HCT116 (cell line): ENCODE measurements around the gene CFAP53. TPM values are rescaled to one million over a fixed set of nuclear protein-coding genes. Genes with fewer than 3 reads are reported as not detected.

Source experiments
- ATAC-seq: fragments of 200-7000 bp; cut with Tn5 transposase; 2 replicates; pipeline ENCODE4 v1.9.1; 2020; ENCODE audit warnings: mild to moderate bottlenecking, moderate library complexity
- Bru-seq: library from RNA; stranded (reverse); fragments of 400-500 nt; gene quantifications from one replicate; lab custom pipeline; 2021; lab: Mats Ljungman, UMichigan
- BruChase-seq, 2 experiments: library from RNA; stranded (reverse); fragments of 400-500 nt; gene quantifications; one replicate each; lab custom pipeline; 2021; lab: Mats Ljungman, UMichigan
- BruUV-seq: library from RNA; stranded (reverse); fragments of 400-500 nt; replicated peaks from 2 replicates; lab custom pipeline; 2021; lab: Mats Ljungman, UMichigan
- CTCF ChIA-PET: fragments of 300-600 bp; sonication (Branson Sonifier 250); formaldehyde crosslinking; loops from one replicate; lab custom pipeline; 2021; ENCODE audit warnings: antibody characterized with exemption; lab: Charles Lee
- POLR2A ChIA-PET: fragments of 300-600, 350-600 bp; sonication (Branson Sonifier 250); formaldehyde crosslinking; loops from one replicate; lab custom pipeline; 2021; ENCODE audit warnings: antibody characterized with exemption; lab: Charles Lee
- RAD21 ChIA-PET, 2 experiments: fragments of 300-600 bp; sonication (Branson Sonifier 250); formaldehyde crosslinking; loops; one replicate each; lab custom pipeline; 2023; ENCODE audit warnings: low total read pairs in 2 of 2; ENCODE audit not compliant: uncharacterized antibody in 2 of 2, unreplicated experiment in 2 of 2, low non-redundant PET in 1 of 2; lab: Charles Lee
- DNase-seq: peaks from one replicate; pipeline ENCODE4 v3.0.0-alpha.2; 2010; ENCODE audit warnings: low read depth, low spot score
- H2AFZ ChIP-seq: fragments of 200-600 bp; shearing (Covaris generic), sonication (generic); 2 replicates; pipeline ENCODE4 v1.6.1; 2017; ENCODE audit warnings: low read depth, mixed run types, mixed read lengths, antibody characterized with exemption, low read length; ENCODE audit not compliant: poor library complexity, severe bottlenecking
- H3K27ac ChIP-seq: 2 replicates; pipeline ENCODE4 v1.5.1; 2012; ENCODE audit warnings: low read depth, low read length
- H3K27me3 ChIP-seq: fragments of 200-600 bp; sonication (generic); 2 replicates; pipeline ENCODE4 v1.6.1; 2016; ENCODE audit warnings: mixed run types, low read length, mixed read lengths; ENCODE audit not compliant: insufficient read depth
- H3K36me3 ChIP-seq, 2 experiments: fragments of 200-500 bp in 1 of 2; fragments of 200-600 bp in 1 of 2; sonication (Bioruptor generic) in 1 of 2; sonication (generic) in 1 of 2; 2 replicates each; pipeline versions ENCODE4 v1.5.1 to v1.6.1; 2014 to 2016; ENCODE audit warnings: low read length in 2 of 2, inconsistent platforms in 1 of 2, mixed read lengths in 1 of 2, mixed run types in 1 of 2; ENCODE audit not compliant: insufficient read depth in 2 of 2, control insufficient read depth in 1 of 2
- H3K4me1 ChIP-seq, 2 experiments: fragments of 200-600 bp in 1 of 2; sonication (generic) in 1 of 2; 2 replicates each; pipeline versions ENCODE4 v1.5.1 to v1.6.1; 2012 to 2017; ENCODE audit warnings: low read length in 2 of 2, inconsistent platforms in 1 of 2, mild to moderate bottlenecking in 1 of 2, mixed read lengths in 1 of 2, mixed run types in 1 of 2, moderate library complexity in 1 of 2; ENCODE audit not compliant: insufficient read depth in 2 of 2, control insufficient read depth in 1 of 2
- H3K4me2 ChIP-seq: fragments of 200-600 bp; sonication (generic); 2 replicates; pipeline ENCODE4 v1.6.1; 2017; ENCODE audit warnings: mixed run types, low read length, mixed read lengths
- H3K4me3 ChIP-seq, 2 experiments: fragments of 200-600 bp in 1 of 2; sonication (generic) in 1 of 2; replicated peaks in 1 of 2; 2 replicates each; pipeline ENCODE4 v1.5.1; 2011 to 2016; ENCODE audit warnings: low read length in 2 of 2, control low read depth in 1 of 2, low read depth in 1 of 2, mild to moderate bottlenecking in 1 of 2, mixed read lengths in 1 of 2, mixed run types in 1 of 2
- H3K79me2 ChIP-seq: fragments of 200-600 bp; sonication (generic); 2 replicates; pipeline ENCODE4 v1.6.1; 2017; ENCODE audit warnings: mild to moderate bottlenecking, mixed run types, low read length, moderate library complexity, mixed read lengths; ENCODE audit not compliant: insufficient read depth
- H3K9ac ChIP-seq: fragments of 200-600 bp; sonication (generic); 2 replicates; pipeline ENCODE4 v1.6.1; 2016; ENCODE audit warnings: low read length, mixed read lengths
- H3K9me2 ChIP-seq: fragments of 200-600 bp; sonication (generic), shearing (Covaris generic); 2 replicates; pipeline ENCODE4 v1.6.1; 2017; ENCODE audit warnings: mixed run types, mild to moderate bottlenecking, moderate library complexity; ENCODE audit not compliant: insufficient read depth
- H3K9me3 ChIP-seq, 2 experiments: fragments of 200-500 bp in 1 of 2; fragments of 200-600 bp in 1 of 2; sonication (Bioruptor generic) in 1 of 2; sonication (generic) in 1 of 2; 2 replicates each; pipeline ENCODE4 v1.6.1; 2014 to 2017; ENCODE audit warnings: low read length in 2 of 2, mixed read lengths in 2 of 2, inconsistent platforms in 1 of 2, low read depth in 1 of 2, mild to moderate bottlenecking in 1 of 2, mixed run types in 1 of 2, moderate library complexity in 1 of 2; ENCODE audit not compliant: control insufficient read depth in 1 of 2, insufficient read depth in 1 of 2
- H4K20me1 ChIP-seq: fragments of 200-600 bp; sonication (generic), shearing (Covaris generic); 2 replicates; pipeline ENCODE4 v1.6.1; 2017; ENCODE audit warnings: mixed run types, mild to moderate bottlenecking, moderate library complexity; ENCODE audit not compliant: insufficient read depth
- CBX3 ChIP-seq: IDR thresholded peaks from 2 replicates; pipeline ENCODE4 v1.6.1; 2012; ENCODE audit warnings: low read depth
- CTCF ChIP-seq, 3 experiments: fragments of 200-600 bp in 1 of 3; sonication (generic) in 1 of 3; IDR thresholded peaks in 2 of 3; conservative IDR thresholded peaks in 1 of 3; 2 replicates each; pipeline ENCODE4 v1.5.1; 2012 to 2017; ENCODE audit warnings: low read depth in 2 of 3, low read length in 2 of 3, antibody characterized with exemption in 1 of 3, borderline replicate concordance in 1 of 3, control low read depth in 1 of 3, mild to moderate bottlenecking in 1 of 3, mixed read lengths in 1 of 3, mixed run types in 1 of 3, moderate library complexity in 1 of 3; ENCODE audit not compliant: insufficient read depth in 1 of 3
- EGR1 ChIP-seq: IDR thresholded peaks from 2 replicates; pipeline ENCODE4 v1.6.1; 2012; ENCODE audit warnings: low read depth
- ELF1 ChIP-seq: IDR thresholded peaks from 2 replicates; pipeline ENCODE4 v1.6.1; 2012; ENCODE audit warnings: low read depth, borderline replicate concordance
- EZH2phosphoT487 ChIP-seq: fragments of 200-600 bp; IDR thresholded peaks from 2 replicates; pipeline ENCODE4 v1.6.1; 2018; ENCODE audit warnings: antibody characterized with exemption, borderline replicate concordance
- FOSL1 ChIP-seq: IDR thresholded peaks from 2 replicates; pipeline ENCODE4 v1.6.1; 2012; ENCODE audit warnings: low read depth
- JUND ChIP-seq: IDR thresholded peaks from 2 replicates; pipeline ENCODE4 v1.6.1; 2012
- POLR2A ChIP-seq: IDR thresholded peaks from 2 replicates; pipeline ENCODE4 v1.7.0; 2011; ENCODE audit warnings: borderline replicate concordance; ENCODE audit not compliant: insufficient read depth, insufficient read length; ENCODE audit errors: extremely low read depth
- POLR2AphosphoS5 ChIP-seq: IDR thresholded peaks from 2 replicates; pipeline ENCODE4 v1.6.1; 2011; ENCODE audit warnings: mild to moderate bottlenecking, low read depth, low read length, moderate library complexity
- RAD21 ChIP-seq: IDR thresholded peaks from 2 replicates; pipeline ENCODE4 v1.6.1; 2012; ENCODE audit warnings: low read depth, mild to moderate bottlenecking
- SIN3A ChIP-seq: IDR thresholded peaks from 2 replicates; pipeline ENCODE4 v1.6.1; 2012; ENCODE audit warnings: low read depth
- SRF ChIP-seq: IDR thresholded peaks from 2 replicates; pipeline ENCODE4 v1.6.1; 2012; ENCODE audit warnings: low read depth
- TCF7L2 ChIP-seq: IDR thresholded peaks from 2 replicates; pipeline ENCODE4 v1.7.0; 2011; ENCODE audit warnings: borderline replicate concordance, inconsistent platforms; ENCODE audit not compliant: insufficient read depth, insufficient read length; ENCODE audit errors: extremely low read depth
- ZFX ChIP-seq: fragments of 450-650 bp; IDR thresholded peaks from 2 replicates; pipeline ENCODE4 v1.6.1; 2017
- ZNF274 ChIP-seq: fragments of 200-500 bp; sonication (Bioruptor generic); IDR thresholded peaks from 2 replicates; pipeline ENCODE4 v1.6.1; 2014; ENCODE audit warnings: mild to moderate bottlenecking, low read depth, low read length, inconsistent platforms
- intact Hi-C: fragments of 100-400 bp; cut with micrococcal nuclease; formaldehyde crosslinking; loops from 2 replicates; pipeline ENCODE4 v1.10.0; 2022
- long read RNA-seq: library from polyadenylated mRNA; unstranded; transcript quantifications from one replicate; pipeline ENCODE4 v2.0.0, GENCODE V29; 2021; ENCODE audit not compliant: unreplicated experiment
- polyA plus RNA-seq: library from polyadenylated mRNA; unstranded; fragments of >200 nt; gene quantifications from 2 replicates; pipeline ENCODE4 v1.2.1, GENCODE V29; 2012; ENCODE audit warnings: missing spikeins
- total RNA-seq: library from RNA; stranded (reverse); gene quantifications from one replicate; pipeline ENCODE4 v1.2.1, GENCODE V29; 2021; ENCODE audit not compliant: unreplicated experiment
- TF ChIP-seq, protein P1 (sequence below): IDR thresholded peaks from 2 replicates; pipeline ENCODE4 v1.6.1; 2012
- TF ChIP-seq, protein P2 (sequence below): IDR thresholded peaks from 2 replicates; pipeline ENCODE4 v1.6.1; 2011; ENCODE audit warnings: mild to moderate bottlenecking, low read length, moderate library complexity; ENCODE audit not compliant: insufficient replicate concordance; ENCODE audit errors: extremely low read depth
- TF ChIP-seq, protein P3 (sequence below): IDR thresholded peaks from 2 replicates; pipeline ENCODE4 v1.6.1; 2012; ENCODE audit warnings: low read depth

Gene CFAP53, protein sequence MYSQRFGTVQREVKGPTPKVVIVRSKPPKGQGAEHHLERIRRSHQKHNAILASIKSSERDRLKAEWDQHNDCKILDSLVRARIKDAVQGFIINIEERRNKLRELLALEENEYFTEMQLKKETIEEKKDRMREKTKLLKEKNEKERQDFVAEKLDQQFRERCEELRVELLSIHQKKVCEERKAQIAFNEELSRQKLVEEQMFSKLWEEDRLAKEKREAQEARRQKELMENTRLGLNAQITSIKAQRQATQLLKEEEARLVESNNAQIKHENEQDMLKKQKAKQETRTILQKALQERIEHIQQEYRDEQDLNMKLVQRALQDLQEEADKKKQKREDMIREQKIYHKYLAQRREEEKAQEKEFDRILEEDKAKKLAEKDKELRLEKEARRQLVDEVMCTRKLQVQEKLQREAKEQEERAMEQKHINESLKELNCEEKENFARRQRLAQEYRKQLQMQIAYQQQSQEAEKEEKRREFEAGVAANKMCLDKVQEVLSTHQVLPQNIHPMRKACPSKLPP
- total RNA-seq: 1.1 TPM
- polyA plus RNA-seq: 1.4 and 2.0 TPM in 2 replicates
- percentile 50 among the genes with signal in this experiment for Bru-seq, nascent RNA
- BruChase-seq, experiment 1, labeled RNA remaining after a 6-hour chase: percentile 77 among the genes with signal in this experiment
- percentile 68 among the genes with signal in this experiment for BruChase-seq, experiment 2, labeled RNA remaining after a 2-hour chase
- long read RNA-seq, partial matches to known transcripts: 1 of 6 reads
- long read RNA-seq, other reads (novel, unspliced or antisense): 5 of 6 reads

DNA sequence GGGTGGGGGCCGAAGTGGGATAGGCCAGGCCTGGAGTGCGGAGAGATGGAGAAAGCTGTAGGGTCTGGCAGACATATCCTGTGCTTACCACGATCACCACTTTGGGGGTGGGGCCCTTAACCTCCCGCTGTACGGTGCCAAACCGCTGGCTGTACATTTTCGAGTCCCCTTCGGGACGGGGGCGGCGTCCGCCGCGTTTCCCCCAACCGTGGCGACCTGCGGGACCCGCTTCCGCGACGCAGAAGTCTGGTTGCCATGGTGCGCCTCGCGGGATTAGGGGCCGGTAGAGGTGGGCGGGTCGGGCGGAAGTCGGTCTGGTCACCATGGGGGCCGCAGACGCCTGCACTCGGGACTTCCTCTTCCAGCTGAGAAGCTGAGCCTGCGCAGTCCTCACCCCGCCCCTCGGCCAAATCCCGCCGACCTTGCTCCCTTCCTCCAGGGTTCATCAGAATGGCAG is at the start of gene CFAP53:
CFAP53 (minus strand) TSS at position 248 of the 457 bp plus-strand sequence; CDS start at position 157, 91 bp downstream.
- H3K79me2 ChIP-seq: no peaks in the 10 kb centered on the region
- no peaks in the 10 kb centered on the region for H3K4me1 ChIP-seq
- H3K9ac ChIP-seq: no peak within 1 kb of the TSS
- peaks cover 22 to 24% of the 10 kb centered on the region in 2 experiments for H3K36me3 ChIP-seq
- H2AFZ ChIP-seq: no peak within 1 kb of the TSS
- H3K27ac ChIP-seq: no peak within 1 kb of the TSS
- no peak within 1 kb of the TSS for H3K4me3 ChIP-seq
- no peak for DNase-seq
- CTCF ChIA-PET: no interaction called here
- H3K4me2 ChIP-seq: no peak within 1 kb of the TSS
- no peaks in the 10 kb centered on the region for H3K9me3 ChIP-seq
- intact Hi-C loops: no loop called here
- RAD21 ChIA-PET: no interaction called here
- BruUV-seq: no TSS peak
- no peaks in the 10 kb centered on the region for H4K20me1 ChIP-seq
- H3K27me3 ChIP-seq: no peaks in the 10 kb centered on the region
- no peaks in the 10 kb centered on the region for H3K9me2 ChIP-seq
- POLR2A ChIA-PET: no interaction called here
- ATAC-seq: no peak
- TF ChIP-seq JUND (no peak), SIN3A (no peak), POLR2AphosphoS5 (no peak), CTCF (IDR thresholded peaks at IDR 0.05 in 2 of 3, conservative IDR thresholded peaks at IDR 0.05 in 1 of 3; ENCODE audit: borderline replicate concordance in 1 of 3, insufficient read depth in 1 of 3, low read depth in 2 of 3, low read length in 2 of 3) (no peak), TCF7L2 (no peak), ZNF274 (no peak), POLR2A (no peak), EGR1 (no peak), ELF1 (no peak), FOSL1 (no peak), ZFX (no peak), EZH2phosphoT487 (no peak), SRF (no peak), RAD21 (no peak), CBX3 (no peak)
- TF ChIP-seq, protein P1, sequence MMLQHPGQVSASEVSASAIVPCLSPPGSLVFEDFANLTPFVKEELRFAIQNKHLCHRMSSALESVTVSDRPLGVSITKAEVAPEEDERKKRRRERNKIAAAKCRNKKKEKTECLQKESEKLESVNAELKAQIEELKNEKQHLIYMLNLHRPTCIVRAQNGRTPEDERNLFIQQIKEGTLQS: no peak
- TF ChIP-seq, protein P2, sequence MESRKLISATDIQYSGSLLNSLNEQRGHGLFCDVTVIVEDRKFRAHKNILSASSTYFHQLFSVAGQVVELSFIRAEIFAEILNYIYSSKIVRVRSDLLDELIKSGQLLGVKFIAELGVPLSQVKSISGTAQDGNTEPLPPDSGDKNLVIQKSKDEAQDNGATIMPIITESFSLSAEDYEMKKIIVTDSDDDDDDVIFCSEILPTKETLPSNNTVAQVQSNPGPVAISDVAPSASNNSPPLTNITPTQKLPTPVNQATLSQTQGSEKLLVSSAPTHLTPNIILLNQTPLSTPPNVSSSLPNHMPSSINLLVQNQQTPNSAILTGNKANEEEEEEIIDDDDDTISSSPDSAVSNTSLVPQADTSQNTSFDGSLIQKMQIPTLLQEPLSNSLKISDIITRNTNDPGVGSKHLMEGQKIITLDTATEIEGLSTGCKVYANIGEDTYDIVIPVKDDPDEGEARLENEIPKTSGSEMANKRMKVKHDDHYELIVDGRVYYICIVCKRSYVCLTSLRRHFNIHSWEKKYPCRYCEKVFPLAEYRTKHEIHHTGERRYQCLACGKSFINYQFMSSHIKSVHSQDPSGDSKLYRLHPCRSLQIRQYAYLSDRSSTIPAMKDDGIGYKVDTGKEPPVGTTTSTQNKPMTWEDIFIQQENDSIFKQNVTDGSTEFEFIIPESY: no peak
- TF ChIP-seq, protein P3, sequence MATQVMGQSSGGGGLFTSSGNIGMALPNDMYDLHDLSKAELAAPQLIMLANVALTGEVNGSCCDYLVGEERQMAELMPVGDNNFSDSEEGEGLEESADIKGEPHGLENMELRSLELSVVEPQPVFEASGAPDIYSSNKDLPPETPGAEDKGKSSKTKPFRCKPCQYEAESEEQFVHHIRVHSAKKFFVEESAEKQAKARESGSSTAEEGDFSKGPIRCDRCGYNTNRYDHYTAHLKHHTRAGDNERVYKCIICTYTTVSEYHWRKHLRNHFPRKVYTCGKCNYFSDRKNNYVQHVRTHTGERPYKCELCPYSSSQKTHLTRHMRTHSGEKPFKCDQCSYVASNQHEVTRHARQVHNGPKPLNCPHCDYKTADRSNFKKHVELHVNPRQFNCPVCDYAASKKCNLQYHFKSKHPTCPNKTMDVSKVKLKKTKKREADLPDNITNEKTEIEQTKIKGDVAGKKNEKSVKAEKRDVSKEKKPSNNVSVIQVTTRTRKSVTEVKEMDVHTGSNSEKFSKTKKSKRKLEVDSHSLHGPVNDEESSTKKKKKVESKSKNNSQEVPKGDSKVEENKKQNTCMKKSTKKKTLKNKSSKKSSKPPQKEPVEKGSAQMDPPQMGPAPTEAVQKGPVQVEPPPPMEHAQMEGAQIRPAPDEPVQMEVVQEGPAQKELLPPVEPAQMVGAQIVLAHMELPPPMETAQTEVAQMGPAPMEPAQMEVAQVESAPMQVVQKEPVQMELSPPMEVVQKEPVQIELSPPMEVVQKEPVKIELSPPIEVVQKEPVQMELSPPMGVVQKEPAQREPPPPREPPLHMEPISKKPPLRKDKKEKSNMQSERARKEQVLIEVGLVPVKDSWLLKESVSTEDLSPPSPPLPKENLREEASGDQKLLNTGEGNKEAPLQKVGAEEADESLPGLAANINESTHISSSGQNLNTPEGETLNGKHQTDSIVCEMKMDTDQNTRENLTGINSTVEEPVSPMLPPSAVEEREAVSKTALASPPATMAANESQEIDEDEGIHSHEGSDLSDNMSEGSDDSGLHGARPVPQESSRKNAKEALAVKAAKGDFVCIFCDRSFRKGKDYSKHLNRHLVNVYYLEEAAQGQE: no peak
